Smooth muscle cell of the coronary artery (primary cell): Measurements from ENCODE around the gene OR4C5. TPM values are rescaled to one million over a fixed set of nuclear protein-coding genes. Genes with fewer than 3 reads are reported as not detected.

Source experiments
- total RNA-seq: library from RNA; depleted of rRNA; stranded (reverse); fragments of >200 nt; gene quantifications from 2 replicates; pipeline ENCODE4 v1.2.3, GENCODE V29; 2014; ENCODE audit warnings: low replicate concordance

OR4C5 gene
- not detected in 2 replicates for total RNA-seq

GRCh38 chr11:48366365-48366764, at the start of gene OR4C5:
TSS of gene OR4C5 (minus strand) at chr11:48366465. CDS start at chr11:48366465, 0 bp downstream.

GRCh38 chr11:48324620-48325019, 41.6 kb downstream of the OR4C5 start, which contains the start of gene OR4C3:
TSS of gene OR4C3 (plus strand) at chr11:48324920. CDS start at chr11:48325022, 102 bp downstream.

Other genes starting within 250 kb of the OR4C5 start
- not detected in 2 replicates for gene OR4B1, start 149.7 kb downstream of the OR4C5 start, total RNA-seq
- not detected in 2 replicates for gene OR4X2, start 121.4 kb downstream of the OR4C5 start, total RNA-seq
- not detected in 2 replicates for gene OR4X1, start 102.6 kb downstream of the OR4C5 start, total RNA-seq
- gene OR4S1, start 60.2 kb downstream of the OR4C5 start, total RNA-seq, result not detected in 2 replicates
- gene OR4C3, start 41.5 kb downstream of the OR4C5 start, total RNA-seq, result not detected in 2 replicates
- not detected in 2 replicates for gene OR4A47, start 122.3 kb upstream of the OR4C5 start, total RNA-seq